GM12873 (cell line): Measurements from ENCODE around the gene GAS2L2.
A peak's percentile ranks its signal among the peaks of the same experiment; 100 is the strongest.

Source experiments
- CTCF ChIP-seq: IDR thresholded peaks from 2 replicates; pipeline ENCODE4 v1.5.1; 2012; ENCODE audit warnings: low read depth, mild to moderate bottlenecking, moderate library complexity, low read length, control low read depth; ENCODE audit not compliant: insufficient read depth; ENCODE audit errors: missing control alignments

GAS2L2 gene

GRCh38 chr17:35752945-35753764, at the start of gene GAS2L2:
GAS2L2 (minus strand) TSS chr17:35753239; CDS start chr17:35752850, 389 bp downstream.
- no peak for TF ChIP-seq CTCF

GRCh38 chr17:35801583-35802224, 48.7 kb upstream of the GAS2L2 start:
- TF ChIP-seq CTCF = no peak

DNA sequence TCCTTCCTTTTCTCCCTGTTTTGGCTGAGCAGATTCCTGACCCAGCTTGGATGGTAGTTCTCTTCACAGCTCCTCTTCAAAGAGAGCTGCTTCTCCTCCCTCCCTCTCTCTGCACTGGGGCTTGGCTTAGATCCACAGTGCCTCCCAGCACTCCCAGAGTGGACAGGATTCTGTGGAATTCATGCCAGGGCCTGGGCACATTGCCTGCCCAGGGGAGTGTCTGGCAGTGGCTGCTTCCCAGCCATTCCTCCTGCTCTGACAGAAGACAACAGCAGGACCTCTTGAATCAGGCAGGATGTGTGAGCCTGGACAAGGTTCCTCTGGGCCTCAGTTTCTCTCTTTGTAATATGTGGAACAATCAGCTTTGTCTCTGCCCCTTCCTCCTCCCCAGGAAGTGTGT, 46.9 kb upstream of the GAS2L2 start:
- no peak for TF ChIP-seq CTCF

DNA sequence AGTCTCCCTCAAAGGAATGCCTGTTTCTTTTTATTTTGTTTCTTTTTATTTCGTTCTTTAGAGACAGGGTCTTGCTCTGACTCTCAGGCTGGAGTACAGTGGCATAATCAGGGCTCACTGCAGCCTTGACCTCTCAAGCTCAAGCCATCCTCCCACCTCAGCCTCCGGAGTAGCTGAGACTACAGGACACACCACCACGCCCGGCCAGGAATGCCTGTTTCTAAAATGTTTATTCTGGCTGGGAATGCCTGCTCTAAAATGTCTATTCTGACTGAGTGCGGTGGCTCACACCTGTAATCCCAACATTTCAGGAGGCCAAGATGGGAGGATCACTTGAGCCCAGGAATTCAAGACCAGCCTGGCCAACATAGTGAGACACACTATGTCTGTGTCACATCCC, 44.9 kb upstream of the GAS2L2 start:
- TF ChIP-seq CTCF = no peak

GRCh38 chr17:35797370-35797769, 44.3 kb upstream of the GAS2L2 start:
- no peak for TF ChIP-seq CTCF

- TF ChIP-seq CTCF = no peak
These were observed 43.9 kb upstream of the GAS2L2 start for GRCh38 chr17:35796942-35797341.

- TF ChIP-seq CTCF = peak; percentile 5
These were observed 42.8 kb upstream of the GAS2L2 start for GRCh38 chr17:35795871-35796265.
